IPS-NIHi7 (cell line): ENCODE data around the gene PDE3B.
A peak's percentile ranks its signal among the peaks of the same experiment; 100 is the strongest.
"Not testable (repeated sequence)": the region's sequence is repeated elsewhere in the genome, so short reads cannot be mapped to it uniquely, and the experiment has no call there.

Experiments used
- DNase-seq: peaks from one replicate; pipeline ENCODE4 v3.0.0; 2012; ENCODE audit warnings: mixed read lengths; ENCODE audit errors: extremely low spot score

Gene PDE3B

DNA sequence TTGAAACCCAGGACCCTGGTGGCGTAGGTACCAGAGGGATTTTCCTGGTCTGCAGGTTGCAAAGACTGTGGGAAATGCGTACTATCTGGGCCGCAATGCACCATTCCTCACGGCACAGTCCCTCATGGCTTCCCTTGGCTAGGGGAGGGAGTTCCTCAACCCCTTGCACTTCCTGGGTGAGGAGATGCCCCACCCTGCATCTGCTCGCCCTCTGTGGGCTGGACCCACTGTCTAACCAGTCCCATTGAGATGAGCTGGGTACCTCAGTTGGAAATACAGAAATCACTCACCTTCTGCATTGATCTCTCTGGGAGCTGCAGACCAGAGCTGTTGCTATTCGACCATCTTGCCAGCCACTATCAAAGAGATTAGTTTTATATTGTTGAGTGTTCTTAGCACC is 100.1 kb downstream of the PDE3B start:
- not testable (repeated sequence) for DNase-seq

DNA sequence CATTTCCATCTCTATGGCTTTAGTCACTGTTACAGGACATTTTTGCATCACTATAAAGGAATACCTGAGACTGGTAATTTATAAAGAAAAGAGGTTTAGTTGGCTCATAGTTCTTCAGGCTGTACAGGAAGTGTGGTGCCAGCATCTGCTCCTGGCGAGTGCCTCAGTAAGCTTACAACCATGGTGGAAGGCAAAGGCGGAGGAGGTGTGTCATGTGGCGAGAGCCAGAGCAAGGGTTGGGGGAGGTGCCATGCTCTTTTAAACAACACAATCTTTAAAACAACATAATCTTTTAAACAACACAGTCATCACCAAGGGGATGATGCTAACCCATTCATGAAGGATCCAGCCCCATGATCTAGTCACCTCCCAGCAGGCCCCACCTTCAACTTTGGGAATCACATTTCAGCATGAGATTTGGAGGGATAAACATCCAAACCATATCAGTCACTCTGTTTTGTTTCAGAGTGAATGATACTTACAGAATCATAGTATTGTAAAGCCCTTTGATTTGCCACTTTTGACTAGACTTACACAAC is 103.3 kb downstream of the PDE3B start:
- no peak for DNase-seq

DNA sequence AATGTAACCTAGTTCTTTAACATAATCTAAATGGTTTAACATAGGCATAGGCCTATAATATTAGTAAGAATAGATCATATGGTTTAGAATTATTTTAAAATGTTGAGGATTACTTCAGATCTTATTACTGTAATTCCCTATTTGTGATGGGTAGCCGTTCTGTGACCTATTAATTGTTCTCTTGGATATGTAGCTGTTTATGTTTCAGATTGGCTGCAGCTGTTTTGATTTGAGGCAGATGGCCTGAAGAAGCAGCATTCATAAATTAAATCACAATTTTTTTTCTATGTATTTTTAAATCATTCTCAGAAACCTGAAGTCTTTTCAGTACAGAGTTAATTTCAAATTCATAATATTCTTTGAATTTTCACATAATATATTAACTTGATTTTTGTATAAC is 104.5 kb downstream of the PDE3B start:
- DNase-seq: no peak

DNA sequence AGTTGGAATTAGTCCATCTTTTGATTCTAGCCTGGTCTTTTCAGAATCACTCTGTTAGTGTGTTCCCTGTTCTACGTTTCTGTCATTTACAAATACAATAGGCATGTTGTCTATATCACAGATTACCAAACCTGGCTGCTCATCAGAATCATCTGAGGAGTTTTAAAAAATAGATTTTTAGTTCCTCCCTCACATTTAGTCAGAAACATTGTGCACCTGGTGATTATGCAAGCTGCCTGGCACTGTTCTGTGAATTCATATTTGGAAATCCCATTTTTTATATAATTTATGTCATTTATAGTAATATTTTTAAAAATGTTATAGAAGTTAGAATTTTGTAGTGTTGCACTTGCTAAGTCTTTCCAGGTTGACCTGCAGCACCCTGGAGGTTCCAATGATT is 107.3 kb downstream of the PDE3B start:
- DNase-seq: no peak

DNA sequence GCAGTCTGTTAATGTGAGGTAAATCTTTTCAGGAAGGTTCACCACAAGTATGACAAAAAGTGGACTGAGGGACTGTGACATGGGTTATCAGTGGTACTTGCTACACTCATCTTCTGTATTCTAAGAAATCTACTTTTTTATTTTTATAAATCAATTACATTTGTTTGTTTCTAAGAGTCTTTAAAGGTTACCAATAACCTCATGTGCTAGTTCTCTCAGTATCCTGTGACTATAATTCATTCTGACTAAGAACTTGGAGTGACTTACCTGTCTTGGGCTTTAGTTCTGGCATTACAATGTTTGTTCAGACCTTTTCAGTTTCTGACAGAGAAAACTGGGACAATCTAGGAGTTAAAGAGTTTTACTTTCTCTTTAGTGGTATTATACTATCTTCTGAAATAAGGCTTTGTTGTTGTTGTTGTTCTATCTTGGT is 108.4 kb downstream of the PDE3B start:
- no peak for DNase-seq

DNA sequence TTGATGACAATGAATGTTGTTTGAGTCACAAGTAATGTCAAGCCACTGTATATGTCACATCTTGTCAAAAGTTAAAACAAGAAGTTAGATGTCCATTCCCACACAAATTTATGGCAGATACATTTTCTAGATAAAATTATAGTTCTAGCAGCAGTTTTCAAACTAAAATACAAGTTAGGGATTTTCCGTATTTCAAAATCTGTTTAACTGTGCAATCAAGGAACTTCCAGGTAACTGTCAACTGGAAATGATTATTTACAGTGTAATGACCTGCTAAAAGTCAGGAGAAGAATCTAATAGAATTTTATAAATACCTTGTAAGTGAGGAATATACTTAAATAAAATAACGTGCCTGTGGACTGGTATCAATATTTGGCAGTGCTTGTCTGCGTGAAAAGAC is 111.5 kb downstream of the PDE3B start:
- no peak for DNase-seq

DNA sequence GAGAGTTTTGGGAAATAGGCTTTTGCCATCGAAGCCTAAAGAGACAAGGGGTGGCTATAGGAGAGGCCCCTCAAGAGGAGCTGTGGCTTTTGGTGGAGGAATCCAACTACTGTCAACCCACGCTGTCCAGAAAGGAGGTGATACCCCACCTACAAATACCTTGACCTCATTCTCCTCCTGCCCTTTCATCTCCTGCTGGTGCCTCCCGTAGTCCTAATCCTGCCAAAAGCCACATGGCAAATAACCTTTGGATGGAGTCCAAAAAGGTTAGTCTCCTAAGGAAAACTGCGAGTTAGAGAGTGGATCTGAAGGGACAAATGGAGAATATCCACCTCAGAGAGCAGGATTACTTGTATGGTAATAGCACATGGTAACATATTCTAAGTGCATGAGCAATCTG is 112.7 kb downstream of the PDE3B start:
- DNase-seq: no peak

DNA sequence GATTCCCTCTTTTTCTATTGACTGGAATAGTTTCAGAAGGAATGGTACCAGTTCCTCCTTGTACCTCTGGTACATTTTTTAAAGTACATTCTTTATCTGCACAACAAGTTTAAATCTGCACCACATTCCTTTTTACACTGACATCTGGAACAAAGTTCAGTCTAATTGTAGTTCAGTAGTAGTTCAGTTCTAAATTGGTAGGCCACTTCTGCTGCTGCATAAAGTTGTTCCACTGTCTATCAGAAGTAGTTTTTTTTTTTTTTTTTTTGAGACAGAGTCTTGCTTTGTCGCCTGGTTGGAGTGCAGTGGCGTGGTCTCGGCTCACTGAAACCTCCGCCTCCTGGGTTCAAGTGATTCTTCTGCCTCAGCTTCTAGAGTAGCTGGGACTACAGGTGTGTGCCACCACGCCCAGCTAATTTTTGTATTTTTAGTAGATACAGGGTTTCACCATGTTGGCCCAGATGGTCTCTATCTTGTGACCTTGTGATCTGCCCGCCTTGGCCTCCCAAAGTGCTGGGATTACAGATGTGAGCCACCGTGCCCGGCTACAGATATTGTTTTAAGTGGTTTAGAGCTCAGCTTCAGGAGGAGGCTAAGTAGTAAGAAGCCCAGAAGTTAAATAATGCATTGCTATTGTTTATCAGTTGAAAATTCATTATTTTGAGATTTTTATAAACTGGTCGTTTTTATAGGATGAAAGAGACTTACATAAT is 115.9 kb downstream of the PDE3B start:
- not testable (repeated sequence) for DNase-seq

DNA sequence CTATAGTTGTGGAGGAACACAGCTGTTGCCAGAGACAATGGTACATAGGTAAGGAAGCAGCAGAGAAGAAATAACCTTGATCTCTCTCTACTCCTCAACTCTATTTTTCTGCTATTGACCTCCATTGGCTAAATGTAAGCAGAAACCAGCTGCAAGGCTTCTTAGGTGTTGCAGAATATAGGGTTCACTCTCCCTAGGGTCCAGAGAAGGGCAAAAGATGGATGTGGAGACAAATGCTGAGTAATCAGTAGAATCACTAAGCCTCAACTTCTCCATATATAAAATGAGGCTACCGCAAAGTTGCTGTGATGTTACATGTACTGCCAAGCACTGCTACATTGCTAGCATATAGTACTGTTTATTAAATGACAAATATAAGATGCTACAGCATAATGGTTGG is 120.6 kb downstream of the PDE3B start:
- no peak for DNase-seq

DNA sequence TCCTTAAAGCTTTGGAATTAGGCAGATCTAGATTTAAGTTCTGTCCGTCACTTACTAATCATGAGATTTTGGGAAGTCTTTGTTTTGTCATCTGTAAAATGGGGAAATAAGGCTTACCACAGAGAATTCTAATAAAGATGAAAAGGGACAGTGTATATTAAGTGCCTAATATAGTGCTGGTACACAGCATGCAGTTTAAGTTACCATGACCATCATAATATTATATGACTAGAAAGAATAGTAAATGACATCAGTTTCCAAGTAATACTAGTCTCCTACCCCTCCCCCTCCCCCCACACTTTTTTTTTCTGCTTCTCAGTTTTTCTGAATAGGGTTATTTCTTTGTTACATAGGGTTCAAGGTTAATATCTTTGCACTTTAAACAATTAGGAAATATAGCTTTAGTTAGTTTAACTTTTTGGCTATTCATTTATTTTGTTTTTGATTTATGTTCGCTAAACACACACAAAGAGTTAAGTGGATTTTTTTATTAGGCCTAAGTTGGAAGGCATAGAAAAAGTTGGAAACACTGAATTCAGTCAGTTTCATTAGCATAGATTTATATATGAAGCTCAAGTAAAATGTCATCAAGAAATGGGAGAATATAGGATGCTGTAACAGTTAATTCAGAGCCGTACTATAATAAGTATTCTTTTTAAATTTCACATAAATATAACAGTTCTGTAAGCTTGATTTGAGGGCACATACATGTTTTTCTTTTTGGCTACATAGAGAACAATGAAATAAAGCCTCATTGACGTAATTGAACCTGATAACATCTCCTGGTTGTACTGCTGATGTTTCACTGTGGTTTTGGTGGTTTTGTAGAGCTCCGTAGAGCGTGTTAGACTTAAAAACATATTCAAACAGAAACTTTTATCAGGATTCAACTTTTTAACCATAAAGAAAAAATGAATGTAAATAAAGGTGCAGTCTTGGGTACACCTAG is 121.2 kb downstream of the PDE3B start:
- no peak for DNase-seq

DNA sequence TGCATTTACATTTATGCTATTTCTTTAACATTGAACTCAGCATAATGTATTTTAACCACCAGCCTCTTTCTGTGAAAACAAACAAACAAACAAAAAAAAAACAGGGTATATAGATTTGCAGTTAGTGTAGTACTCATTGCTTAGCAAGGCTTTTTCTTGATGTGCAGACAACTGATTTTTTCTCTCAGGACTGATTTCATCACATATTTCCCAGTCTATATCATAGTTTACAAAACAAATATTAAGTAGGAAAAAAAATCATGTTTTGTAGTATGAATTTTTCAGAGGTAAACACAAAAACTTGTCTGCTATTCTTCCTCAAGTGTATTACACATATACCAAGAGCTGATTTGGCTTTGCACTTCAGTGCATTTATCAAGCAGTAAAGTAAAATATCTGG is 123.0 kb downstream of the PDE3B start:
- DNase-seq: no peak

DNA sequence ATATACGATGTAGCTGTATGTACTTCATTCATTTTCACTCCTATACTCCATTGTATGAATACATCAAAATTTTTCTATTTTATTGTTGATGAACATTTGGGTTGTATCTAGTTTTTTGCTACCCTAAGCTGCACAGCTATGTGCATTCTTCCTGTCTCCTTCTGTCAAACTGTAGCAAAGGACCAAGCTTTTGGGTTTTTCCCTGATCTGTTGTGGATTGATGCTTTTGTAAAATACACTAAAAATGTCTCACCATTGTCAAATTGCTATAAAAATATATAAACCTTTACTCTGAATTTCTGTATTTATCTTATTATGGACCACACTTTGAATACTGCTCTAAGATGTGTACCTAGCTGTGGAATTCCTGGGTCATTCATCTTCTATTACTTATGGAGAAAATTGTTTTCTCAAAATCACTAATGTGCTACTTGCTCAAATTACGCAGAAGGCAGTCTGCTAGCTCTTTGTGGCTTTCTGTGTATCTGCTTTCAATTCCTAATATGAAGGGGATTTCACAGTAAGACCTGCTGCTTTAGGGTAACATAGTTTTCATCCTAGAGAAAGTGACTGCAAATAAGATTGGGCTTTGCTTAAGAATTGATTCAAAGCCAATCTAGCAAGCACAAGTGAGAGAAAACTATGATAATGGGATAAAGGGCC is 125.1 kb downstream of the PDE3B start:
- no peak for DNase-seq

DNA sequence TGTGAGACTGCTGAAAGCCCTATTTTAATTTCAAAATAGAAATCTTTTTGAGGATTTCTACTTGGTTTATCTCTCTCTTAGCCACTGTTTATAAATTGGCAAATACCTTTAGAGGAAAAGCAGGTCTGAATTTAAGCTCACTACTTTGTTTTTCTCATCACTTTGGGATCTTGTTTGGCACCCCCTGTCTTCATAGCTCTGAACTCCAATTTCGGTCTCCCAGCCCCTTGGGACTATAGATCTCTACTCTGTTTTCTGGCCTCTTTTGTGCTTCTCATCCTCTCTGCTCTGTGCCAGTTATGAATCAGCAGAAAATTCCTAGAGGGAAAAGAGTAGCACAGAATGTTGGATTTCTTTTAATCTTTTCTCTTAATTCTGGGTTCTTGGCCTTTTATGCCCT is 130.2 kb downstream of the PDE3B start:
- DNase-seq: peak; percentile 52

DNA sequence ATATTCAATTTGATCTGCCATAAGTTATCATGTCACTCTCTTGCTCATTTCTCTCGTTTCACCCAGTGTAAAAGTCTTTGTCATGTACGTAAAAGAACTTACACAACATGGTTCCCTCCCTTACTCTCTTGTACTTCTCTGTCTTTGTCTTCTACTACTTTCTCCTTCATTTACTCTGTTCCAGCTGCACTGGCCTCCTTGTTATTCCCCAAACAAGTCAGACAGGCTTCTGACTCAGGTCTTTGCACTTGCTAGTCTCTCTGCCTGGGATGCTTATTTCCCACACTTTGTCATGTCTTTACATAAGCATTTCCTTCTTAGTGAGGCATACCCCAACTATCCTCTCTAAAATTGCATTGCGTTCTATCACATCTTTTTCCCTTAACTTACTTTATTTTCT is 131.1 kb downstream of the PDE3B start:
- DNase-seq: no peak

DNA sequence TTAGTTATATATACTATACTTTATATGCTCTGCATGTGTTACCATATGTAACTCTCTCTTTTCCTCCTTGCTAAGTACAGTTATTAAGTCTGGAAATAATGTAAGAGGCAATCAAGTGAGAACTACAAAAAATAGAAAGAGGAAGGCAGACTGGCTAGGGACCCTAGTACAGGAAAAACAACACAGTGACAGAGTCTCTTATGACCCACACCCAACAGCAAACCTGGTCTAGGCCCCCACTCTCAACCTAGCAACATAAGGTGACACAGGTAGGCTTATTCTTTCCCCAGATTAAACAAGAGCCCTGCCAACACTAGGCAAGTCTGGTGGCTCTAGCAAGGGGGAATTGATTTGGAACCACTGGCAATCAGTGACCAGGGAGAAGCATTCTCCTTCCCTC is 132.3 kb downstream of the PDE3B start:
- no peak for DNase-seq

DNA sequence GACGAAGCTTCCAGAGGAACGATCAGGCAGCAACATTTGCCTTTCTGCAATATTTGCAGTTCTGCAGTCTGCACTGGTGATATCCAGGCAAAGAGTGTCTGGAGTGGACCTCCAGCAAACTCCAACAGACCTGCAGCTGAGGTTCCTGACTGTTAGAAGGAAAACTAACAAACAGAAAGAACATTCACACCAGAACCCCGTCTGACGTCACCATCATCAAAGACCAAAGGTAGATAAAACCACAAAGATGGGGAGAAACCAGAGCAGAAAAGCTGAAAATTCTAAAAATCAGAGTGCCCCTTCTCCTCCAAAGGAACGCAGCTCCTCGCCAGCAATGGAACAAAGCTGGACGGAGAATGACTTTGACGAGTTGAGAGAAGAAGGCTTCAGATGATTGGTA is 134.9 kb downstream of the PDE3B start:
- not testable (repeated sequence) for DNase-seq

DNA sequence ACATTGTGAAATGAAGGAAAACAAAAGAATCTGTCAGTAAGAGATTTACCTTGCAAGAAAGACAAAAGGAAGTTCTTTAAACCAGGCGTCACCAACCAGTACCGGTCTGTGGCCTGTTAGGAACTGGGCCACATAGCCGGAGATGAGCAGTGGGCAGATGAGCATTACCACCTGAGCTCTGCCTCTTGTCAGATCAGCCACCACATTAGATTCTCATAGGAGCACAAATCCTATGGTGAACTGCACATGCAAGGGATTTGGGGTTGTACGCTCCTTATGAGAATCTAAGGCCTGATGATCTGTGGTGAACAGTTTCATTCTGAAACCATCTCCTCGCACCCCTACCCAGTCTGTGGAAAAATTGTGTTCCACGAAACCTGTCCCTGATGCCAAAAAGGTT is 140.2 kb downstream of the PDE3B start:
- no peak for DNase-seq

DNA sequence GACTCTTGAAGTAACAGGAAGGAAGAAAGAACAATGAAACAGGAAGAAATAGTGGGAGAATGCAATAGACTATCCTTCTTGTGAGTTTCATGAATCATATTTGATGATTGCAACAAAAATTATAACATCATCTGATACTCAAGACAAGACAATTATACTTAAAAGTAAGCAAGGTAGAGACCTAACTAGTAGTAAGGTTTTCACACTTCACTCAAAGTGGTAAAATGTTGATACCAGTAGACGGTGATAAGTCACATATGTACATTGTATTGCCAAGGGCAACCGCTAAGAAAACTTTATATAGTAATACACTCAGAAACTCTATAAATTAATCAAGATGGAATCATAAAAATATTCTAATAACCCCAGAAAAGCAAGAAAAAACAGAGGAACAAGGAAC is 140.6 kb downstream of the PDE3B start:
- no peak for DNase-seq

DNA sequence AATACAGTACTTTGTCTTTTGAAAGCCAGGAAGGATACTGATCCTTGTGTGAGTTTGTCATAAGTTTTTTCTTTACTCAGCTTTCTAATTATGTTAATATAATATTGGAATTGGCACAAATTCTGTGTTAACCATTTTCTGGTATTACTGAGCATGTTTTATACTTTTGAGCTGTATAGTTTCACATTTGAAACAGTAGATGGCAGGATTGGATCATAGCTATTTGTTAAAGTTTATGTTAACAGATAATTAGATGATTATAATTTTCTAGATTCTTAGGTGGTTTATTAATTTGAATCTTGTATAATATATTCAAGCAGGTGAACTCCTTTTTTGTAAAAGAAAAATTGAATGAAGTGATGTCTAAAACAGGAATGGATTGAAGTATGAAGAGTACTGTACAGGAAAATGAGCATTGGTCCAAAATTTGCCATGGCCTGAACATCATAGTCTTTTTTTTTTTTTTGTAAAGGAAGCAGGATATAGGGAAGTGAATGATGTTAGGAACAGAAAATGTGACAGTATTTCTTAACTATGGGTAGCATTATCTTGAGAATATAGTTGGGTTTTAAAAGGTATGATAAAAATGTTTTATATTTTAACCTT is 146.4 kb downstream of the PDE3B start:
- DNase-seq: no peak

DNA sequence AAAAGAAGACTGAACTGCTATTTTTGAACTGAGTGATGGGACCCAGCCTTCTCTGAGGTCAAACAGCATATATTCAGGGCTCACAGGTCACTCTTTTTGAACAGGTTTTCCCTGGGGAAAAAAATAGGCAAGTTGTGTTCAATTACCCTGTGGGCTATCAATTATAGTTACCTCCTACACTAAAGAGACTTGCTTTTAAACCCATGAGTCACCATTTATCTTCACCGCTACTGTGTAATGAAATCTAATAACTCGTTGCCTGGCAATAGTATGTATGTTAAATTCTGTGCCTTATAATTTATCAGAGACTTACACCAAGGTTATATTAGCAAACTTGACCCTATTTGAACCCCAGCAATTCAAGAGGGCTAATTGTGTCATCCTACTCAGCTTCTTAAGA is 149.9 kb downstream of the PDE3B start:
- no peak for DNase-seq

DNA sequence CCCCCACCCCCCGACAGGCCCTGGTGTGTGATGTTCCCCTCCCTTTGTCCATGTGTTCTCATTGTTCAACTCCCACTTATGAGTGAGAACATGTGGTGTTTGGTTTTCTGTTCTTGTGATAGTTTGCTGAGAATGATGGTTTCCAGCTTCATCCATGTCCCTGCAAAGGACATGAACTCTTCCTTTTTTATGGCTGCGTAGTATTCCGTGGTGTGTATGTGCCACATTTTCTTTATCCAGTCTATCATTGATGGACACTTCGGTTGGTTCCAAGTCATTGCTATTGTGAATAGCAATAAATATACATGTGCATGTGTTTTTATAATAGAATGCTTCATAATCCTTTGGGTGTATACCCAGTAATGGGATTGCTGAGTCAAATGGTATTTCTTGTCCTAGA is 152.4 kb downstream of the PDE3B start:
- not testable (repeated sequence) for DNase-seq

DNA sequence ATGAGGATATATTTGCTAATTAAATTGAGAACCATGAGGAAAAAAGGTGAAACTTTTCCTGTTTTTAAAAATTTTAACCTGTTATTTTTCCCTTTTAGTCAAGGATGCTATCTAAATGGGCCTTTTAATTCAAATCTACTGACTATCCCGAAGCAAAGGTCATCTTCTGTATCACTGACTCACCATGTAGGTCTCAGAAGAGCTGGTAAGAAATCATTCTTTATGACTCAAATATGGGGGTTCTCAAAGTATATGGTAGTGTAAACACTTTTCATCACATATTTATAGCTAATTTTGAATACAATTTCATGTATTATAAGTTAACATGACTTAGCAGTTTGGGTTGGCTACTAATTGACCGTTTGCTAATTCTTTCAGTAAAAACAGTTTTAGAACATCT is 160.2 kb downstream of the PDE3B start:
- DNase-seq: no peak
